ENCODE data around the gene GJA3. TPM values are rescaled to one million over a fixed set of nuclear protein-coding genes. Genes with fewer than 3 reads are reported as not detected.

The GJA3 gene
- total and polyA plus RNA-seq, 9 donors = 0.08 to 0.34 (median 0.15) TPM; not detected in 2

- 58 to 70% (median 68%) methylated on average over 11 of the region's 11 CpGs for WGBS, 3 donors
- no peaks in the 10 kb centered on the region for H3K36me3 ChIP-seq
- no peak overlapping the region for H3K27ac ChIP-seq
- H3K4me3 ChIP-seq = no peak overlapping the region
- intact Hi-C loops (cut with DNase I) = no loop called here
- peaks cover 3% of the 10 kb centered on the region for H3K4me1 ChIP-seq (ENCODE audit: insufficient read depth)
- H3K27me3 ChIP-seq = no peaks in the 10 kb centered on the region
- DNase-seq = no peak
- TF ChIP-seq POLR2A (IDR thresholded peaks at IDR 0.05) = no peak
- no peak for TF ChIP-seq EP300 (IDR thresholded peaks at IDR 0.05)
- TF ChIP-seq CTCF (IDR thresholded peaks at IDR 0.05) = no peak
- H3K9me3 ChIP-seq = no peaks in the 10 kb centered on the region
These were observed 4.8 kb upstream of the GJA3 start for GRCh38 chr13:20165417-20166257.

- intact Hi-C loops (cut with DNase I) = no loop called here
- H3K36me3 ChIP-seq = no peaks in the 10 kb centered on the region
- no peak overlapping the region for H3K4me3 ChIP-seq
- no peak overlapping the region for H3K27ac ChIP-seq
- no peaks in the 10 kb centered on the region for H3K27me3 ChIP-seq
- DNase-seq = no peak
- H3K9me3 ChIP-seq = no peaks in the 10 kb centered on the region
- WGBS, 3 donors = 38 to 47% (median 39%) methylated on average over 16 of the region's 16 CpGs
- peaks cover 3% of the 10 kb centered on the region for H3K4me1 ChIP-seq (ENCODE audit: insufficient read depth)
- no peak for TF ChIP-seq POLR2A (IDR thresholded peaks at IDR 0.05)
- no peak for TF ChIP-seq CTCF (IDR thresholded peaks at IDR 0.05)
- TF ChIP-seq EP300 (IDR thresholded peaks at IDR 0.05) = no peak
These were observed 1.1 kb upstream of the GJA3 start for GRCh38 chr13:20161951-20162300.

GRCh38 chr13:20161275-20161950, 561 bp upstream of the GJA3 start:
- peaks cover 3% of the 10 kb centered on the region for H3K4me1 ChIP-seq (ENCODE audit: insufficient read depth)
- intact Hi-C loops (cut with DNase I) = no loop called here
- no peaks in the 10 kb centered on the region for H3K27me3 ChIP-seq
- H3K27ac ChIP-seq = no peak overlapping the region
- H3K4me3 ChIP-seq = peak overlapping the region; percentile 25
- H3K9me3 ChIP-seq = no peaks in the 10 kb centered on the region
- TF ChIP-seq EP300 (IDR thresholded peaks at IDR 0.05) (no peak), CTCF (IDR thresholded peaks at IDR 0.05) (no peak), POLR2A (IDR thresholded peaks at IDR 0.05) (no peak)
- WGBS, 3 donors = 5 to 6% (median 5%) methylated on average over 63 to 79 of the region's 79 CpGs
- no peak for DNase-seq
- H3K36me3 ChIP-seq = no peaks in the 10 kb centered on the region

- TF ChIP-seq POLR2A (IDR thresholded peaks at IDR 0.05) (no peak), EP300 (IDR thresholded peaks at IDR 0.05) (no peak)
These were observed 1.1 kb downstream of the GJA3 start for GRCh38 chr13:20159646-20160305.

More at GRCh38 chr13:20159646-20160305, 1.1 kb downstream of the GJA3 start:
- Histone ChIP-seq H3K27ac (no peak overlapping the region), H3K36me3 (no peaks in the 10 kb centered on the region), H3K4me3 (no peak overlapping the region), H3K9me3 (no peaks in the 10 kb centered on the region), H3K4me1 (ENCODE audit: insufficient read depth) (peaks cover 3% of the 10 kb centered on the region), H3K27me3 (no peaks in the 10 kb centered on the region)
- no peak for DNase-seq
- 22 to 29% (median 25%) methylated on average over 18 of the region's 18 CpGs for WGBS, 3 donors
- intact Hi-C loops (cut with DNase I) = no loop called here

Data from ovary (tissue), 9 donors.